H7 (cell line): ENCODE data around the gene SPIN4. TPM values are rescaled to one million over a fixed set of nuclear protein-coding genes. Genes with fewer than 3 reads are reported as not detected.
"Not testable (repeated sequence)": the region's sequence is repeated elsewhere in the genome, so short reads cannot be mapped to it uniquely, and the experiment has no call there.

Experiments used
- DNase-seq: peaks from one replicate; pipeline ENCODE4 v3.0.0; 2012
- H3K27me3 ChIP-seq: 2 replicates; pipeline ENCODE4 v1.6.0; 2011; ENCODE audit warnings: mild to moderate bottlenecking, low read length; ENCODE audit not compliant: control insufficient read depth, insufficient read depth
- H3K36me3 ChIP-seq: replicated peaks from 2 replicates; pipeline ENCODE4 v1.5.1; 2011; ENCODE audit warnings: low read length; ENCODE audit not compliant: control insufficient read depth, insufficient read depth
- H3K4me3 ChIP-seq: 2 replicates; pipeline ENCODE4 v1.5.1; 2011; ENCODE audit warnings: low read depth, mild to moderate bottlenecking, control low read depth, low read length, moderate library complexity; ENCODE audit not compliant: insufficient read depth
- total RNA-seq: library from RNA; depleted of rRNA; stranded (reverse); fragments of >200 nt; shearing (Covaris generic); gene quantifications from 2 replicates; pipeline ENCODE4 v1.2.3, GENCODE V29; 2014; rRNA removed

The SPIN4 gene
- total RNA-seq, result 21.4 and 25.2 TPM in 2 replicates

DNA sequence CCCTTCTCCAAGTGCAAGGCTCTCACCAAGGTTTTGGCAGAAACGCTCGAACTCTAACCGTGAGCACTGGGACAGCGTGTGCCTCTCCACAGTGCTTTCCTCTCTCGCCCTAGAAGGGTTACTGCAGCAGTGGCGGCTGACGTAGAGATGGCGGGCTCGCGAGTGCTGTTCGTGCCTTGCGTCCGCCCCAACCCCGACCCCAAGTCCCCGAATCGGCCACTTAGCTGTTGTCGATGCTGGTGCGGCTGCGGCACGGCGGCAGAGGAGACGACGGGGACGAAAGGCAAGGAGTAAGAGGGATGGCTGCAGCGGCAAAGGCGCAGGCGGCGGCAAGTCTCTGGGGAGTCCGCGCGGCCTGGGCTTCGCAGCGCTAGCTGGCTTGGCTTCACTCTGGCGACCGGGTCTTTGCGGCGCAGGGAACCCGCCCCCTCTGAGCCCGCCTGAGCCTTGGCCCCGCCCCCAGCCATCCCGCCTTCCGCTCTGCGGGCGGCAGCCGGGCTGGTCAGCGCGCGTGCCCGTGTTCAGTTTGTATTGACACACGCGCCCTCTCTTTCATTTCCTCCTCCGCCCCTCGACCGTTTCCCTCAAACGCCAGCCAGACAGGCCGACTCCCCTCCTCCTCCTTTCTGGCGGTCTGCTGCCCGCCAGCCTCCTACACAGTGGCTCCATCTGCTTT is at the start of gene SPIN4:
TSS of gene SPIN4 (minus strand) at position 392 of the 676 bp plus-strand sequence. CDS start 513 bp downstream, outside the sequence.
- peak; percentile 86 for DNase-seq

DNA sequence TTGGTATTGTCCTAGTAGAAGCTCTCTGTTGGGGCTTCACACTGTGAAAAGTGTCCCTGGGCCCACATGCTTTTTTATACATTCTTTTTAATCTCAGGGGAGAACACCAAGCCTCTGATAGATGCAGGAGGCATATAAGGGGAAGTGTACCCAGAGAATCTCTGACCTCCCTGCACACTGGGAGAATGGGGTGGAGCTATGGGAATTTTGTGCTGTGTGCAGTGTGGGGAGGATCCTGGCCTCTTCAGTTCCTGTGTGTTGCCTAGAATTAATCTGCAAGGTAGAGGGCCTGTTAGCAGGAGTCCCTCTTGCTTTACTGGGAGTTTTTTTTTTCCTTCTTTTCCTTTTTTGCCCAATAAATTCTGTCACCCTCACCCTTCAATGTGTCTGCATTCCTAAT is 49.2 kb upstream of the SPIN4 start:
- no peak for DNase-seq
- H3K27me3 ChIP-seq, result no peaks in the 10 kb centered on the region
- no peak overlapping the region for H3K4me3 ChIP-seq
- H3K36me3 ChIP-seq, result no peaks in the 10 kb centered on the region; the same call in 1 of the 2 replicates

More for the DNA sequence above, at the start of gene SPIN4:
- peak within 1 kb of the TSS; percentile 57 for H3K4me3 ChIP-seq
- H3K36me3 ChIP-seq, result no peaks in the 10 kb centered on the region
- no peaks in the 10 kb centered on the region for H3K27me3 ChIP-seq

DNA sequence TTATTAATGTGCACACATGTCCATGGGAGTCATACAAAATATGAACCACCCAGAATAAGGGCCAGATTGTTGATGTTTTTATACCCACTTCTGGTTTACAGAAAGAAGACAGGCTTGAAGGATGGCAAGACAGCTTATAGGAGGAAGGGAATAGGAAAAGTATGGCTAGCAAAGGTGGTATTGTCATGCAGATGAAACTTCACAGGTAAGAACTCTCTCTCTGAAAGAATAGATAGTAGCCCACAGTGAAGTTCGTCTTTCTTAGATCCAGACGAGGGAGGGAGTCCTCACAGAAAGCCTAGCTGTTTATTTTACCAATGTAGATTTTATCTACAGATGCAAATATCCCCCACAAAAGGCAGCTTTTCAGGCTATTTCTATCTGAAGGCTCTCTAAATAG is 43.7 kb upstream of the SPIN4 start:
- H3K27me3 ChIP-seq, result no peaks in the 10 kb centered on the region
- DNase-seq, result peak; percentile 25
- no peak overlapping the region for H3K4me3 ChIP-seq
- no peaks in the 10 kb centered on the region for H3K36me3 ChIP-seq

GRCh38 chrX:63393094-63393493 is 42.0 kb upstream of the SPIN4 start:
- not testable (repeated sequence) for H3K36me3 ChIP-seq, DNase-seq, H3K4me3 ChIP-seq, H3K27me3 ChIP-seq

GRCh38 chrX:63387411-63387810 is 36.3 kb upstream of the SPIN4 start:
- no peaks in the 10 kb centered on the region for H3K27me3 ChIP-seq
- DNase-seq, result no peak

DNA sequence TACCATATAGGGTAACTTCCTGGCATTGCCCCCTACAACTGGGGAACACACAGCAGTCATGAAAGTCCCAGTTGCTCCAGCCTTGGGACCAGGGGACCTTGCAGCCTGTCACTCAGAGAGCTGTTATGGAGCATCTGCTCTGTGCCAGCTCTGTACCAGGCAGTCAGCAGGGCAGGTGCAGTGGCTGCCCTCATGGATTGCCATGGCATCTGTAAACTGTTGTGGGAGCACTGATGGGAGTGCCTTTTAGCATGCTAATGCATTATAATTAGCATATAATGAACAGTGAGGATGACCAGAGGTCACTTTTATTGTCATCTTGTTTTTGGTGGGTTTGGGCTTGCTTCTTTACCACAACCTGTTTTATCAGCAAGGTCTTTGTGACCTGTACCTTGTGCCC is 33.1 kb upstream of the SPIN4 start:
- not testable (repeated sequence) for DNase-seq, H3K4me3 ChIP-seq, H3K36me3 ChIP-seq, H3K27me3 ChIP-seq

More at GRCh38 chrX:63387411-63387810, 36.3 kb upstream of the SPIN4 start:
- Histone ChIP-seq H3K4me3 (no peak overlapping the region), H3K36me3 (no peaks in the 10 kb centered on the region)

- not testable (repeated sequence) for H3K4me3 ChIP-seq, H3K36me3 ChIP-seq, H3K27me3 ChIP-seq, DNase-seq
These were observed 21.9 kb upstream of the SPIN4 start for GRCh38 chrX:63373012-63373411.

GRCh38 chrX:63367699-63368098 is 16.6 kb upstream of the SPIN4 start:
- not testable (repeated sequence) for DNase-seq, H3K4me3 ChIP-seq, H3K36me3 ChIP-seq, H3K27me3 ChIP-seq

DNA sequence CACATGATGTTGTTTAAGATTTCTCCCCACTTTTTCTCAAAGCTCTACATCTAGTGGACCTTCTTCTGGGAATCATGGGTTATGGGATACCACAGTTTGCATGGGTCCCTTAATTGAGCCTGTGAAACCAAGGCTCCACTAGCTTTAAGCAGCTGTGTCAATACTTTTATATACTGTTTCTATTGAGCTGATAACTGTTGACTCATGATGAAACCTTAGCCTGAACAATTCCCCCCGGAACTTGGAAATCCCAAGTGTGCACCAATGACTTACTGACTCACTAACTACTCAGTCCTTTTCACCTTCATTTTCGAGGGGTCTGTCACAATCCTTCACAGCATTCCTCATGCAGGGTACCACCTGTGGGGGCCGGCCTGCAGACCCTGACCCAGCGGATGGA is 12.7 kb upstream of the SPIN4 start:
- H3K36me3 ChIP-seq, result no peaks in the 10 kb centered on the region
- no peak overlapping the region for H3K4me3 ChIP-seq
- DNase-seq, result no peak
- H3K27me3 ChIP-seq, result no peaks in the 10 kb centered on the region

DNA sequence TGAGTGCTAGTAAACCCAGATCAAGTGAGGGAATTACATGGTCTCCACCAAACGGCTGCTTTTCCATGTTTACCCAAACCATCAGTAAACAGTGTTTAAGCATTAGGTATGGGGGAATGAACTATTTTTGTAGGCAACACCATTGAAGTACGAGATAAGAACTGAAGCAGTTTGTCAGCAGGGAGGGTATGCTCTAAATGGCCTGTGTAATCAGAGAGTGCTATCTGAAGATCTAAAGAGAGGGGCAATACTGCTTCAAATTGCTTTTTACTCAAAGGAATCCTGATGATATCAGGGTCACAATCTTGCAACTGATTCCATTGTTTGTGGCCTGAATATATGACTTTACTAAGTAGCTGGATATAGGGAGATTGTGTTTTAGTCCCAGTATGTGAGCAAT is 10.4 kb upstream of the SPIN4 start:
- no peak overlapping the region for H3K4me3 ChIP-seq
- H3K27me3 ChIP-seq, result no peaks in the 10 kb centered on the region
- no peaks in the 10 kb centered on the region for H3K36me3 ChIP-seq
- no peak for DNase-seq

- Histone ChIP-seq H3K36me3 (no peaks in the 10 kb centered on the region), H3K4me3 (no peak overlapping the region), H3K27me3 (no peaks in the 10 kb centered on the region)
- DNase-seq, result no peak
These were observed 3.4 kb upstream of the SPIN4 start for GRCh38 chrX:63354484-63354883.

DNA sequence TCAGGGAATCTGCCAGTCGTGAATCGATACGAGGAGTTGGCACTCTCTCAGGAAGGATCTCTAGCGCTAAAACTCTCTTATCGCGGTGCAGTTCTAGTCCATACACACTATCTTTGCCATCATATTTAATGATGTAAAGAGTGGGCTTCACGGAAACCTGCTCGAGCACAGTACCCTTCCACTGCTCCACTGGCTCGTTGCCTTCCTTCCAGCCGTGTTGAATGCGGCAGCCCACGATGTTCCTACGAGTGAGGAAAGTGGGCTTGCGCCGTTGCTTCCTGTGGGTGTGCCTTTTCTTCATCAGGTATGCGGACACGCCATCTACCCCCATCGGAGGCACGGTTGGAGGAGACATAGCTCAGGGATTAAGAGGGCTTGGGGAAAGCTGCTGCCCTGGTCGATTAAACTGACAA is 661 bp downstream of the SPIN4 start:
- peak; percentile 12 for DNase-seq

GRCh38 chrX:63349307-63349706 is 1.8 kb downstream of the SPIN4 start:
- Histone ChIP-seq H3K27me3 (no peaks in the 10 kb centered on the region), H3K4me3 (peak overlapping the region; percentile 57; the same call in 1 of the 2 replicates), H3K36me3 (no peaks in the 10 kb centered on the region)
- peak; percentile 5 for DNase-seq

More for the DNA sequence above, 661 bp downstream of the SPIN4 start:
- Histone ChIP-seq H3K27me3 (no peaks in the 10 kb centered on the region), H3K4me3 (peak overlapping the region; percentile 57), H3K36me3 (no peaks in the 10 kb centered on the region)

DNA sequence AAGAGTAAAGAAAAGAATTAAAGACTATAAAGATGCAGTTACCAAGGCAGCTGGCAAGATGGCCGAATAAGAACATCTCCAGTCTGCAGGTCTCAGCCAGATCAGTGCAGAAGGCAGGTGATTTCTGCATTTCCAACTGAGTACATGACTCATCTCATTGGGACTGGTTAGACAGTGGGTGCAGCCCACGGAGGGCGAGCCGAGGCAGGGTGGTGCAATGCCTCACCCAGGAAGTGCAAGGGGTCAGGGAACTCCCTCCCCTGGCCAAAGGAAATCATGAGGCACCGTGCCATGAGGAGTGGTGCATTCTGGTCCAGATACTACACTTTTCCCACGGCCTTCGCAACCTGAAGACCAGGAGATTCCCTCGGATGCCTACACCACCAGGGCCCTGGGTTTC is 20.5 kb downstream of the SPIN4 start:
- H3K36me3 ChIP-seq, result no peaks in the 10 kb centered on the region
- H3K27me3 ChIP-seq, result no peaks in the 10 kb centered on the region
- no peak for DNase-seq
- H3K4me3 ChIP-seq, result no peak overlapping the region

GRCh38 chrX:63327788-63328187 is 23.3 kb downstream of the SPIN4 start:
- no peaks in the 10 kb centered on the region for H3K36me3 ChIP-seq
- no peaks in the 10 kb centered on the region for H3K27me3 ChIP-seq
- H3K4me3 ChIP-seq, result no peak overlapping the region
- no peak for DNase-seq
